OCI-LY1 (cell line): Measurements from ENCODE around the gene DNAJB11.

Source experiments
- H2AFZ ChIP-seq: fragments of 200-600 bp; sonication (generic), shearing (Covaris generic); 2 replicates; pipeline ENCODE4 v1.6.0; 2014; ENCODE audit warnings: antibody characterized with exemption, mild to moderate bottlenecking, low read length
- H3F3A ChIP-seq: fragments of 200-600 bp; sonication (generic), shearing (Covaris generic); 2 replicates; pipeline ENCODE4 v1.6.0; 2014; ENCODE audit warnings: mild to moderate bottlenecking, antibody characterized with exemption, low read length, moderate library complexity; ENCODE audit not compliant: insufficient read depth
- H3K27ac ChIP-seq: fragments of 200-600 bp; sonication (generic); 2 replicates; pipeline ENCODE4 v1.5.1; 2014; ENCODE audit warnings: low read length, mixed run types, mild to moderate bottlenecking, low read depth; ENCODE audit not compliant: poor library complexity, severe bottlenecking
- H3K27me3 ChIP-seq: fragments of 200-600 bp; sonication (generic); 2 replicates; pipeline ENCODE4 v1.6.0; 2014; ENCODE audit warnings: antibody characterized with exemption, mild to moderate bottlenecking, low read length, moderate library complexity; ENCODE audit not compliant: insufficient read depth
- H3K36me3 ChIP-seq: fragments of 200-600 bp; sonication (generic); 2 replicates; pipeline ENCODE4 v1.6.1; 2014; ENCODE audit warnings: mild to moderate bottlenecking, antibody characterized with exemption, low read length, moderate library complexity, mixed read lengths; ENCODE audit not compliant: insufficient read depth
- H3K4me1 ChIP-seq: fragments of 200-600 bp; sonication (generic); 2 replicates; pipeline ENCODE4 v1.5.1; 2014; ENCODE audit warnings: mild to moderate bottlenecking, low read length, moderate library complexity; ENCODE audit not compliant: insufficient read depth, severe bottlenecking
- H3K4me2 ChIP-seq: fragments of 200-600 bp; sonication (generic), shearing (Covaris generic); 2 replicates; pipeline ENCODE4 v1.6.1; 2014; ENCODE audit warnings: low read length
- H3K4me3 ChIP-seq: fragments of 200-600 bp; sonication (generic); 2 replicates; pipeline ENCODE4 v1.5.1; 2014; ENCODE audit warnings: low read length, low read depth, mild to moderate bottlenecking, mixed read lengths; ENCODE audit not compliant: poor library complexity, severe bottlenecking
- H3K79me2 ChIP-seq: fragments of 200-600 bp; shearing (Covaris generic); 2 replicates; pipeline ENCODE4 v1.6.1; 2016; ENCODE audit warnings: mixed run types, low read length, mixed read lengths; ENCODE audit not compliant: insufficient read depth
- H3K9ac ChIP-seq: fragments of 200-600 bp; sonication (generic), shearing (Covaris generic); 2 replicates; pipeline ENCODE4 v1.6.1; 2014; ENCODE audit warnings: mild to moderate bottlenecking, low read length, mixed read lengths
- H3K9me2 ChIP-seq: fragments of 200-600 bp; sonication (generic), shearing (Covaris generic); 2 replicates; pipeline ENCODE4 v1.6.1; 2014; ENCODE audit warnings: low read depth, mild to moderate bottlenecking, low read length, mixed read lengths
- H3K9me3 ChIP-seq: fragments of 200-600 bp; shearing (Covaris generic); 2 replicates; pipeline ENCODE4 v1.6.1; 2014; ENCODE audit warnings: low read length, mixed read lengths
- H4K20me1 ChIP-seq: fragments of 200-600 bp; sonication (generic), shearing (Covaris generic); 2 replicates; pipeline ENCODE4 v1.6.0; 2016; ENCODE audit warnings: mild to moderate bottlenecking, low read length; ENCODE audit not compliant: insufficient read depth
- EZH2 ChIP-seq: fragments of 200-600 bp; sonication (generic), shearing (Covaris generic); IDR thresholded peaks from 2 replicates; pipeline ENCODE4 v1.8.0; 2017; ENCODE audit warnings: borderline replicate concordance, mixed run types, mild to moderate bottlenecking, antibody characterized with exemption, low read length, moderate library complexity, mixed read lengths
- TF ChIP-seq, protein P1 (sequence below): fragments of 200-600 bp; sonication (generic), shearing (Covaris generic); IDR thresholded peaks from 2 replicates; pipeline ENCODE4 v1.5.1; 2017; ENCODE audit warnings: mild to moderate bottlenecking, antibody characterized with exemption, low read length, moderate library complexity, mixed read lengths

DNAJB11 gene

DNA sequence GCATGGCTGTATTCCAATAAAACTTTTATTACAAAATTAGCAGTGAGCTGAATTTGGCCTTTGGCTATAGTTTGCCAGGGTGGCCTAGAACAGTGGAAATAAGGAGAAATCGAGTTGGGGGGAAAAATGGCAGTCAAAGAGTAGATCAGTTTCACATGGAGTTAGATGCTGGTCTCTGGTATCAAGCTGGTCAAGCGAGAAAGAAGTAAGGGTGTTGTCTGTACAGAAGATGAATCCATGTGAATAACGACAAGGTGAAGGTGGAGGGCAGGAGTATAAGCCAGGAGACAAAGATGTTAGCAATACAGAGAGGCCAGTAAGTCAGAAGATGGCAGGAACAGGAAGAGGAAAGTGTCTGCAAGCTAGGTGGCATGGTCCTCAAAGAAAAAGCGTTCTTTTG lies 54.1 kb downstream of the DNAJB11 start:
- Histone ChIP-seq H3K4me3 (no peak overlapping the region), H3K9ac (no peak overlapping the region), H3K4me2 (no peak overlapping the region), H3F3A (no peaks in the 10 kb centered on the region), H3K36me3 (no peaks in the 10 kb centered on the region), H2AFZ (no peak overlapping the region), H3K9me2 (no peaks in the 10 kb centered on the region), H3K79me2 (no peaks in the 10 kb centered on the region), H3K9me3 (no peaks in the 10 kb centered on the region), H3K4me1 (no peaks in the 10 kb centered on the region), H4K20me1 (no peaks in the 10 kb centered on the region), H3K27ac (no peak overlapping the region), H3K27me3 (no peaks in the 10 kb centered on the region)
- no peak for TF ChIP-seq EZH2
- TF ChIP-seq, protein P1, sequence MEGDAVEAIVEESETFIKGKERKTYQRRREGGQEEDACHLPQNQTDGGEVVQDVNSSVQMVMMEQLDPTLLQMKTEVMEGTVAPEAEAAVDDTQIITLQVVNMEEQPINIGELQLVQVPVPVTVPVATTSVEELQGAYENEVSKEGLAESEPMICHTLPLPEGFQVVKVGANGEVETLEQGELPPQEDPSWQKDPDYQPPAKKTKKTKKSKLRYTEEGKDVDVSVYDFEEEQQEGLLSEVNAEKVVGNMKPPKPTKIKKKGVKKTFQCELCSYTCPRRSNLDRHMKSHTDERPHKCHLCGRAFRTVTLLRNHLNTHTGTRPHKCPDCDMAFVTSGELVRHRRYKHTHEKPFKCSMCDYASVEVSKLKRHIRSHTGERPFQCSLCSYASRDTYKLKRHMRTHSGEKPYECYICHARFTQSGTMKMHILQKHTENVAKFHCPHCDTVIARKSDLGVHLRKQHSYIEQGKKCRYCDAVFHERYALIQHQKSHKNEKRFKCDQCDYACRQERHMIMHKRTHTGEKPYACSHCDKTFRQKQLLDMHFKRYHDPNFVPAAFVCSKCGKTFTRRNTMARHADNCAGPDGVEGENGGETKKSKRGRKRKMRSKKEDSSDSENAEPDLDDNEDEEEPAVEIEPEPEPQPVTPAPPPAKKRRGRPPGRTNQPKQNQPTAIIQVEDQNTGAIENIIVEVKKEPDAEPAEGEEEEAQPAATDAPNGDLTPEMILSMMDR: no peak

DNA sequence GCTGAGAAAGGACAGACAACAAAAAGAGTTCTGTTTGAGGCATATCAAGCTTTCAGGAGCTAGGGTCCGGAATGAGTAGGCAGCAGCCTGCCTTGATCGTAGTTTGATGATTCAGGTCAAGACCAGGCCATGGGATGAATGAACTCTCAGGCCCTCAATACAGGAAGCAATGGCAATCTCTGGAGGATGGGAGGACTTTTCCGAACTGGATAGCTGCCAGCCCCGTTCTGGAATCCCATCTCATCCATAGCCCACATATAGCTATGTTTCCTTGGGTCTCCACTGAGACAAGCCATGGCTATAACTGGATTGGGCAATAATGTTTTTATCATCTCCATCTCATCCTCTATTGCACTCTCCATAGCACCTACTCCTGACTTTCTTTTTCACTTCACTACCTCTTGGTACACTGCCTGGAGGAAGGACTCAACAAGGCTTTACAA lies 55.1 kb downstream of the DNAJB11 start:
- no peaks in the 10 kb centered on the region for H3K36me3 ChIP-seq
- no peaks in the 10 kb centered on the region for H3K79me2 ChIP-seq
- no peak overlapping the region for H2AFZ ChIP-seq
- H3K4me3 ChIP-seq: no peak overlapping the region
- H3K27ac ChIP-seq: no peak overlapping the region
- TF ChIP-seq EZH2: no peak
- TF ChIP-seq, protein P1: no peak
- no peak overlapping the region for H3K4me2 ChIP-seq
- no peaks in the 10 kb centered on the region for H3K9me3 ChIP-seq
- H4K20me1 ChIP-seq: no peaks in the 10 kb centered on the region
- H3F3A ChIP-seq: no peaks in the 10 kb centered on the region
- no peaks in the 10 kb centered on the region for H3K27me3 ChIP-seq
- H3K9ac ChIP-seq: no peak overlapping the region
- H3K9me2 ChIP-seq: no peaks in the 10 kb centered on the region
- H3K4me1 ChIP-seq: no peaks in the 10 kb centered on the region

DNA sequence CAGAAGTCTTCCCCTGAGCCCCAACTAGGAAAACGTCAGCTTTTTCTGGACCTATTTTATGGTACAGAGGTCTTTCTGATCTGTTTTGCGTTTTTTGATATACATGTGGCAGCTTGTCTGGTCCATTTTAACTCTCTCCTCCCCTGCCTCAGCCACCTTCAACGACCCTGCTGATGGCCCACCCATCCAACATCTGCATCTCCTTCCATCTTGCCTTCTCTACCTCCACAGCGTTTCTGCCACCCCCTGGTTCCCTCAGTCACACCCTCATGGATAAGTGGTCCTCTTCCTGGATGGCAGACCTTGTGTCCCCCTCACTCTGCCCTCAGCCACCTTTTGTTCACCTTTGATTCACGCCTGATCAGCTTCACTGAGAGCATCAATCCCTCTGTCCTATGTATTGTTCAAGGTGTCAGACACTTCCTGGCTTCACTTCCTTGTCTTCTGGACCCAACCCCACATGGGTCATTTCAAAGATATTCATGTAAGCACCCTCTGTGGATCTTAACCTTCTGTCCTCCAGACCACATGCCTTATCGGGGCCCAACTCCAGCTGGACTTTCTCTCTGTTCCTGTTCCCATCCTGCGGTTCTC lies 55.8 kb downstream of the DNAJB11 start:
- H3K4me2 ChIP-seq: no peak overlapping the region
- H3K9me2 ChIP-seq: no peaks in the 10 kb centered on the region
- H3K4me1 ChIP-seq: no peaks in the 10 kb centered on the region
- H3K27me3 ChIP-seq: no peaks in the 10 kb centered on the region
- no peaks in the 10 kb centered on the region for H3K9me3 ChIP-seq
- H3K9ac ChIP-seq: no peak overlapping the region
- no peak overlapping the region for H2AFZ ChIP-seq
- no peaks in the 10 kb centered on the region for H3K79me2 ChIP-seq
- H3K4me3 ChIP-seq: no peak overlapping the region
- no peaks in the 10 kb centered on the region for H4K20me1 ChIP-seq
- TF ChIP-seq, protein P1: no peak
- no peak for TF ChIP-seq EZH2
- no peaks in the 10 kb centered on the region for H3F3A ChIP-seq
- H3K27ac ChIP-seq: no peak overlapping the region
- H3K36me3 ChIP-seq: no peaks in the 10 kb centered on the region
